ENCODE measurements around the gene SEPHS2. TPM values are rescaled to one million over a fixed set of nuclear protein-coding genes. Genes with fewer than 3 reads are reported as not detected.
"Not testable (repeated sequence)": the region's sequence is repeated elsewhere in the genome, so short reads cannot be mapped to it uniquely, and the experiment has no call there.

SEPHS2 gene
- total and polyA plus RNA-seq, 7 donors: 25.0 to 213 (median 32.3) TPM

GRCh38 chr16:30481381-30481780, 35.7 kb upstream of the SEPHS2 start:
- Histone ChIP-seq H3K4me1 (no peaks in the 10 kb centered on the region), H3K4me3 (no peak overlapping the region), H3K36me3 (no peaks in the 10 kb centered on the region), H3K27ac (no peak overlapping the region), H3K9me3 (no peaks in the 10 kb centered on the region), H3K27me3 (peaks cover 0 to 4% (median 0%) of the 10 kb centered on the region in 3 donors)
- WGBS, 2 donors: 89% methylated on average over 5 of the region's 5 CpGs
- intact Hi-C loops (cut with DNase I): no loop called here
- TF ChIP-seq EP300 (IDR thresholded peaks at IDR 0.05): no peak
- TF ChIP-seq CTCF (IDR thresholded peaks at IDR 0.05): no peak
- TF ChIP-seq POLR2A (IDR thresholded peaks at IDR 0.05): no peak
- TF ChIP-seq POLR2AphosphoS5 (IDR thresholded peaks at IDR 0.05): no peak
- no peak for DNase-seq

GRCh38 chr16:30478766-30479478, 33.2 kb upstream of the SEPHS2 start:
- Histone ChIP-seq H3K4me3 (no peak overlapping the region), H3K9me3 (no peaks in the 10 kb centered on the region), H3K36me3 (no peaks in the 10 kb centered on the region), H3K4me1 (no peaks in the 10 kb centered on the region), H3K27ac (no peak overlapping the region), H3K27me3 (peaks cover 0 to 20% (median 7%) of the 10 kb centered on the region in 3 donors)
- intact Hi-C loops (cut with DNase I): no loop called here
- TF ChIP-seq POLR2A (IDR thresholded peaks at IDR 0.05): no peak
- no peak for TF ChIP-seq CTCF (IDR thresholded peaks at IDR 0.05)
- TF ChIP-seq EP300 (IDR thresholded peaks at IDR 0.05): no peak
- WGBS, 2 donors: 88 to 93% methylated on average over 12 of the region's 12 CpGs
- no peak for DNase-seq

- DNase-seq; H3K36me3 ChIP-seq; intact Hi-C loops (cut with DNase I); H3K4me3 ChIP-seq; H3K4me1 ChIP-seq; H3K9me3 ChIP-seq; H3K27ac ChIP-seq: not testable (repeated sequence)
- 90 to 93% methylated on average over 3 of the region's 3 CpGs for WGBS, 2 donors
- H3K27me3 ChIP-seq: peaks cover 0 to 32% (median 14%) of the 10 kb centered on the region in 3 donors
Measured at GRCh38 chr16:30477773-30478172, 32.1 kb upstream of the SEPHS2 start.

GRCh38 chr16:30476991-30477390, 31.3 kb upstream of the SEPHS2 start:
- Histone ChIP-seq H3K27me3 (peaks cover 0 to 39% (median 18%) of the 10 kb centered on the region in 3 donors), H3K27ac (no peak overlapping the region), H3K36me3 (no peaks in the 10 kb centered on the region), H3K4me1 (no peaks in the 10 kb centered on the region), H3K9me3 (no peaks in the 10 kb centered on the region), H3K4me3 (no peak overlapping the region)
- 57 to 71% methylated on average over 3 of the region's 3 CpGs for WGBS, 2 donors
- intact Hi-C loops (cut with DNase I): no loop called here
- no peak for DNase-seq
- TF ChIP-seq POLR2A (IDR thresholded peaks at IDR 0.05): no peak
- no peak for TF ChIP-seq POLR2AphosphoS5 (IDR thresholded peaks at IDR 0.05)
- TF ChIP-seq EP300 (IDR thresholded peaks at IDR 0.05): no peak
- no peak for TF ChIP-seq CTCF (IDR thresholded peaks at IDR 0.05)

- Histone ChIP-seq H3K27me3 (peaks cover 0 to 39% (median 18%) of the 10 kb centered on the region in 3 donors), H3K4me1 (no peaks in the 10 kb centered on the region), H3K4me3 (no peak overlapping the region), H3K9me3 (no peaks in the 10 kb centered on the region), H3K36me3 (no peaks in the 10 kb centered on the region), H3K27ac (no peak overlapping the region)
- WGBS, 2 donors: 84 to 87% methylated on average over 7 of the region's 7 CpGs
- intact Hi-C loops (cut with DNase I): no loop called here
- no peak for DNase-seq
- no peak for TF ChIP-seq POLR2AphosphoS5 (IDR thresholded peaks at IDR 0.05)
- no peak for TF ChIP-seq EP300 (IDR thresholded peaks at IDR 0.05)
- TF ChIP-seq CTCF (IDR thresholded peaks at IDR 0.05): no peak
Measured at GRCh38 chr16:30474684-30475083, 29.0 kb upstream of the SEPHS2 start.
